KMS-11 (cell line): Measurements from ENCODE around the gene SLC22A4.

Source experiments
- H2AFZ ChIP-seq: fragments of 200-600 bp; sonication (generic); 2 replicates; pipeline ENCODE4 v1.6.1; 2016; ENCODE audit warnings: antibody characterized with exemption, mixed run types, low read depth
- H3K27ac ChIP-seq: fragments of 200-600 bp; sonication (generic); 2 replicates; pipeline ENCODE4 v1.6.1; 2016; ENCODE audit warnings: mild to moderate bottlenecking, mixed run types
- H3K27me3 ChIP-seq: fragments of 200-600 bp; sonication (generic); 2 replicates; pipeline ENCODE4 v1.6.1; 2017; ENCODE audit warnings: mild to moderate bottlenecking, low read depth, mixed run types, moderate library complexity; ENCODE audit not compliant: insufficient read depth
- H3K36me3 ChIP-seq: fragments of 200-600 bp; sonication (generic); 2 replicates; pipeline ENCODE4 v1.6.1; 2017; ENCODE audit warnings: mild to moderate bottlenecking, mixed run types; ENCODE audit not compliant: insufficient read depth
- H3K4me1 ChIP-seq: fragments of 200-600 bp; sonication (generic); 2 replicates; pipeline ENCODE4 v1.6.1; 2016; ENCODE audit warnings: mild to moderate bottlenecking, low read depth, mixed run types; ENCODE audit not compliant: poor library complexity, severe bottlenecking
- H3K4me2 ChIP-seq: fragments of 200-600 bp; sonication (generic); 2 replicates; pipeline ENCODE4 v1.7.0; 2016; ENCODE audit warnings: mild to moderate bottlenecking, mixed run types
- H3K4me3 ChIP-seq: fragments of 200-600 bp; sonication (generic); IDR thresholded peaks from 2 replicates; pipeline ENCODE4 v1.6.1; 2017; ENCODE audit warnings: low read depth, low read length, mixed read lengths; ENCODE audit not compliant: insufficient read depth
- H3K79me2 ChIP-seq: fragments of 200-600 bp; sonication (generic); 2 replicates; pipeline ENCODE4 v1.6.1; 2016; ENCODE audit warnings: low read depth, mixed run types; ENCODE audit not compliant: insufficient read depth
- H3K9ac ChIP-seq: fragments of 200-600 bp; sonication (generic); 2 replicates; pipeline ENCODE4 v1.6.1; 2016; ENCODE audit warnings: mild to moderate bottlenecking, mixed run types
- H4K20me1 ChIP-seq: fragments of 200-600 bp; sonication (generic); 2 replicates; pipeline ENCODE4 v1.6.1; 2016; ENCODE audit warnings: mild to moderate bottlenecking, mixed run types; ENCODE audit not compliant: insufficient read depth
- TF ChIP-seq, protein P1 (sequence below): fragments of 200-600 bp; sonication (generic); conservative IDR thresholded peaks from 2 replicates; pipeline ENCODE4 v1.6.1; 2017; ENCODE audit warnings: low read depth, mild to moderate bottlenecking, antibody characterized with exemption, low read length, moderate library complexity, mixed read lengths

Gene SLC22A4

GRCh38 chr5:132295505-132296411, 1.6 kb downstream of the SLC22A4 start:
- Histone ChIP-seq H3K79me2 (no peaks in the 10 kb centered on the region), H2AFZ (no peak overlapping the region), H3K9ac (no peak overlapping the region), H3K27me3 (peaks cover 8% of the 10 kb centered on the region; the same call in 1 of the 2 replicates), H3K4me2 (no peak overlapping the region), H3K27ac (no peak overlapping the region), H3K4me3 (no peak overlapping the region), H3K4me1 (peaks cover 19% of the 10 kb centered on the region), H3K36me3 (no peaks in the 10 kb centered on the region), H4K20me1 (no peaks in the 10 kb centered on the region)
- TF ChIP-seq, protein P1, sequence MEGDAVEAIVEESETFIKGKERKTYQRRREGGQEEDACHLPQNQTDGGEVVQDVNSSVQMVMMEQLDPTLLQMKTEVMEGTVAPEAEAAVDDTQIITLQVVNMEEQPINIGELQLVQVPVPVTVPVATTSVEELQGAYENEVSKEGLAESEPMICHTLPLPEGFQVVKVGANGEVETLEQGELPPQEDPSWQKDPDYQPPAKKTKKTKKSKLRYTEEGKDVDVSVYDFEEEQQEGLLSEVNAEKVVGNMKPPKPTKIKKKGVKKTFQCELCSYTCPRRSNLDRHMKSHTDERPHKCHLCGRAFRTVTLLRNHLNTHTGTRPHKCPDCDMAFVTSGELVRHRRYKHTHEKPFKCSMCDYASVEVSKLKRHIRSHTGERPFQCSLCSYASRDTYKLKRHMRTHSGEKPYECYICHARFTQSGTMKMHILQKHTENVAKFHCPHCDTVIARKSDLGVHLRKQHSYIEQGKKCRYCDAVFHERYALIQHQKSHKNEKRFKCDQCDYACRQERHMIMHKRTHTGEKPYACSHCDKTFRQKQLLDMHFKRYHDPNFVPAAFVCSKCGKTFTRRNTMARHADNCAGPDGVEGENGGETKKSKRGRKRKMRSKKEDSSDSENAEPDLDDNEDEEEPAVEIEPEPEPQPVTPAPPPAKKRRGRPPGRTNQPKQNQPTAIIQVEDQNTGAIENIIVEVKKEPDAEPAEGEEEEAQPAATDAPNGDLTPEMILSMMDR, result no peak

GRCh38 chr5:132296412-132297016, 2.3 kb downstream of the SLC22A4 start:
- Histone ChIP-seq H3K79me2 (no peaks in the 10 kb centered on the region), H3K27ac (no peak overlapping the region), H3K4me3 (no peak overlapping the region), H3K9ac (no peak overlapping the region), H3K4me1 (peaks cover 11% of the 10 kb centered on the region), H3K27me3 (peaks cover 8% of the 10 kb centered on the region; the same call in 1 of the 2 replicates), H3K36me3 (no peaks in the 10 kb centered on the region), H3K4me2 (no peak overlapping the region), H2AFZ (no peak overlapping the region), H4K20me1 (no peaks in the 10 kb centered on the region)
- TF ChIP-seq, protein P1, result no peak

DNA sequence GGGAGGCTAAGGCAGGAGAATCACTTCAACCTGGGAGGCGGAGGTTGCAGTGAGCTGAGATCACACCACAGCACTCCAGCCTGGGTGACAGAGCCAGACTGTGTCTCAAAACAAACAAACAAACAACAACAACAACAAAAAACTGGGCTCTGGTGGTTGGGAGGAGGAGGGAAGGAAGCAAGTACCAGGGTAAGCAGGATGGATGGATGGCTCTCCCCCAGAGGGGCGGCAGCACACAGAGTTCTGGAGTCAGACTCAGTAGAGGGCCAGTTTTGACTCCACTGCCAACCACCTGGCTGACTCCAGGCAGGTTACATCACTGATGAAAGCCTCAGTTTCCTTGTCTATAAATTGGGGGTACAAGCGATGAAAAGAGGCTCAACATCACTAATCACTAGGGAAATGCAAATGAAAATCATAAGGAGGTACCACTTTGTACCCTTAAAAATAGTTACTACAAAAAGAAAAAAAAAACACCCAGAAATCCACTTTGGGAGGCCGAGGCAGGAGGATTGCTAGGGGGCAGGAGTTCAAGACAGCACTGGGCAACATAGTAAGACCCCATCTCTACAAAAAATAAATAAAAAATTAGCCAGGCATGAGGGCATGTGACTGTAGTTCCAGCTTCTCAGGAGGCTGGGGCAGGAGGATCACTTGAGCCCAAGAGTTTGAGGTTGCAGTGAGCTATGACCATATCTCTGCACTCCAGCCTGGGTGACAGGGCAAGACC, 3.2 kb downstream of the SLC22A4 start:
- TF ChIP-seq, protein P1, result no peak
- peaks cover 8% of the 10 kb centered on the region; the same call in 1 of the 2 replicates for H3K27me3 ChIP-seq
- no peak overlapping the region for H2AFZ ChIP-seq
- no peak overlapping the region for H3K4me3 ChIP-seq
- peaks cover 7% of the 10 kb centered on the region for H3K4me1 ChIP-seq
- H4K20me1 ChIP-seq, result no peaks in the 10 kb centered on the region
- H3K27ac ChIP-seq, result no peak overlapping the region
- no peaks in the 10 kb centered on the region for H3K79me2 ChIP-seq
- H3K9ac ChIP-seq, result no peak overlapping the region
- H3K4me2 ChIP-seq, result no peak overlapping the region
- H3K36me3 ChIP-seq, result no peaks in the 10 kb centered on the region

DNA sequence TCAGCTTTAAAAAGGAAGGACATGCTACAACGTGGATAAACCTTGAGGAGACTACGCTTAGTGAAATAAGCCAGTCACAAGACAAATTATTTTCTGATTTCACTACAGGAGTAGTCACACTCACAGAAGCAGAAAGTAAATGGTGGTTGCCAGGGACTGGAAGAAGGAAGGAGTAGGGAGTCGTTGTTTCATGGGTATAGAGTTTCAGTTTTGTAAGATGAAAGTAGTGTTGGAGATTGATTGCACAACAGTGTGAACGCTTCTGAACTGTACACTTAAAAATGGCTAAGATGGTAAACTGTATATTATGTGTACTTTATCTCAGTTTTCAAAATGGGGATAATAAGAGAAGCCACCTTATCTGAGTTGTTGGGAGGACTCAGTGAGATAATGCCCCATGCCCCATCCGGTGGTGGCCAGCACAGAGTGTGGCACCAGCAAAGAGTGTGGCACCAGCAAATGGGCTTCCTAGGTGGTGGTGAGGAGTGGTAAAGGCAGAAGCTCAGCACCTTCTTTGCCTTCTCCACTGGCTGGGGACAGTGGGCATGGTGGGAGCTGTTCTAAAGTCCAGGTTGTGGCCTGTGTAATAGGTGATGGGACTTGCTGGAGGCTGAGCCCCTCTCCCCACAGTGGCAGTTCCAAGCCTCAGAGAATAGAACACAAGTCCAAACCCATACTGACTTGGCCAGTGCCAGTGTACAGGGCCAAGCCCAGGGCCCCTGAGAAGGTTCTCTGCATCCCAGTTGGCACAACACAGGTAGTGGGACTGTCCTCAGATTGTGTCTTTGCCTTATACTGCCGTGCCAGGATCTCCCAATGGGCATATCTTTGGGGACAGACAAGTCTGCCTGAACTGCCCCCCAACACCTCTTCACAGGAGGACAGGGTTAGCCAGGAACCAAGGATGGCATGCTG, 4.4 kb downstream of the SLC22A4 start:
- Histone ChIP-seq H3K79me2 (no peaks in the 10 kb centered on the region), H3K4me2 (no peak overlapping the region), H3K9ac (no peak overlapping the region), H2AFZ (no peak overlapping the region), H3K27ac (no peak overlapping the region), H3K4me1 (no peaks in the 10 kb centered on the region), H3K27me3 (peaks cover 8% of the 10 kb centered on the region; the same call in 1 of the 2 replicates), H3K4me3 (no peak overlapping the region), H4K20me1 (no peaks in the 10 kb centered on the region), H3K36me3 (no peaks in the 10 kb centered on the region)
- TF ChIP-seq, protein P1, result no peak
